DMS79 treated with DMSO at 0.1 percent for 48 hours (cell line): ENCODE data around the gene BPIFA2.
"Not testable (repeated sequence)": the region's sequence is repeated elsewhere in the genome, so short reads cannot be mapped to it uniquely, and the experiment has no call there.

Experiments
- DNase-seq: peaks from one replicate; lab custom pipeline; 2025; lab: John Stamatoyannopoulos, UW

BPIFA2 gene

DNA sequence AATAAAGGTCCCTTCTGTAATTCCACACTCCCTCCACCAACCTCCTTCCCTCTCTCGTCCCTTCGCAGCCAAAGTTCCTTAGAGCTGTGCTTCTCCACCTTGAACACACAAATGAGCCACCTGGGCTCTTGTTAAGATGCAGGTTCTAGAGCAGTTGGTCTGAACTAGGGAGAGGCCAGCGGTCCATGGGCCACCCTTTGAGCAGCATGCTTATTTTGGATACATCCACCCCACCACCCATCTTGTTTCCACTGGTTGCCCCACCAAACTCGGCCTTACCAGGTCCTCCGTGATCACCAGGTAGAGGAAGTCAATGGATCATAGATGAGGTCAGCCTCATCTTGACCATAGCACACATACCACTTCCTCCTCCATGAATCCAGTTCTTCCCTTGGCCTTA, 7.3 kb upstream of the BPIFA2 start:
- no peak for DNase-seq

- DNase-seq: no peak
Observed at GRCh38 chr20:33162313-33162712, 5.6 kb upstream of the BPIFA2 start.

- DNase-seq: no peak
Observed at GRCh38 chr20:33162753-33163152, 5.2 kb upstream of the BPIFA2 start.

DNA sequence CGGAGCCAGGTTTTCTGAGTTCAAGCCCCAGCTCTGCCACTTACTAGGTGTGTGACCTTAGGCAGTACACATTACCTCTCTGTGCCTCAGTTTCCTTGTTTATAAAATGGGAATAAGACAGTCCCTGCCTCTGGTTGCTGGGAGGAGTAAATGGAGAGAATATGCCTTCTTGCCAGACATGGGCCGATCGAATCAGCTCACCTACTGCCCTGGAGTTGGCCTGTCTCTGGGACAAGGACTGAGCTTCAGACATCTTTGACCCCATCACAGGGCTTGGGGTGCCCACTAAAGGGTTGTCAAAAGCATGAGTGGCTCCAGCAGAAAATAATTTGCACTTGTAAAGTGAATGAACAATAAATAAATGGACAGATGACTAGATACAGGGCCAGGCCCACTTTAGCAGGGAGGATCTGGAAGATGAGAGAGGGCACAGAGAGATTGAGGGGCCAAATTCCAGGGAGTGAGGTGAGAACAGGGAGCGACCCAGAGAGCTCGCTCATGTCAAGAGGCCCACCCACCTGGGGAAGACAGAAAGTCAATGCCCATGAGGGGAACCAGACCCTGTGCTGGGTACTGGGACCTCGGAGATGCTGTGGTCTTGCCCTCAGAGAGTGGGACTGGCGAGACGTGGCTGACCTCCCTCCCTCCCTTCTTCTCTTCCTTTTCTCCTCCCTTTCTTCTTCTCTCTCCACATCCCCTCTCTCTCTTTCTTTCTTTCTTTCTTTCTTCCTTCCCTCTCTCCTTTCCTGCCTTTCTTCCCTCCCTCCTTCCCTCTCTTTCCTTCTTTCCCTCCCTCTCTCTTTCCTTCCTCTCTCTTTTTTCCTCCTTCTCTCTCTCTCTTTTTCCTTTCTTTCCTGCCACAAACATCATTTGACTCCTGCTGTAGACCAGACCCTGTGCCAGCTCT, 3.9 kb upstream of the BPIFA2 start:
- DNase-seq: no peak

GRCh38 chr20:33164763-33165095, 3.2 kb upstream of the BPIFA2 start:
- no peak for DNase-seq

DNA sequence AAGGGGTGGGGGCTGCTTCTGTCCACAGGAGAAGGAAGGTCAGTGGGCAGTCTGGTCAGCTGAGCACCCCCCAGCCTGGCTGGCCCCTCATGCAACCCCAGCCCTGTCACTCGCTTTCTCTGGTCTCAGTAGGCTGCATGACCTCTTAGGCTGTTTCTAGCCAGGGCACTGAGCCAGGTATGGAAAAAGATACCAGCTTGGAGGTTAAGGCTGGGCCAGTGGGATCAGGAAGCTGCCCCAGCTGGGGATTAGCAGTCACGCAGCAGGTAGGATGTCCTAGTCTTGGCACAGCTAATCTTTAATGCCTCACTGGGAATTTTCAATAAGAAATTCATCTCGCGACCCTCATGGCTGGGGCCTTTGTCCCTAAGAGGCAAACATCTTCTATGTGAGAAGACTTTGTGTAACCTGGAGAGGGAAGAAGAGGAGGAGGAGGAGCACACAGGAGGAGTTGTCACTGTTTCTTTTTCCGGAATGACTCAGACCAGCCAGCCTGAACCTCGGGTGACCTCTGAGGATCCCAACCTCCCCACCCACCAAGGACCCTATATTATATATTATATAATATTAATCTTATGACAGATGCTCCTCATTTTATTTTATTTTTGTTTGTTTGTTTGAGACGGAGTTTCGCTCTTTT, 2.4 kb upstream of the BPIFA2 start:
- peak; percentile 11 for DNase-seq

- no peak for DNase-seq
Observed at GRCh38 chr20:33166533-33167113, 1.3 kb upstream of the BPIFA2 start.

- DNase-seq: no peak
Observed at GRCh38 chr20:33169176-33169794, 1.3 kb downstream of the BPIFA2 start.

DNA sequence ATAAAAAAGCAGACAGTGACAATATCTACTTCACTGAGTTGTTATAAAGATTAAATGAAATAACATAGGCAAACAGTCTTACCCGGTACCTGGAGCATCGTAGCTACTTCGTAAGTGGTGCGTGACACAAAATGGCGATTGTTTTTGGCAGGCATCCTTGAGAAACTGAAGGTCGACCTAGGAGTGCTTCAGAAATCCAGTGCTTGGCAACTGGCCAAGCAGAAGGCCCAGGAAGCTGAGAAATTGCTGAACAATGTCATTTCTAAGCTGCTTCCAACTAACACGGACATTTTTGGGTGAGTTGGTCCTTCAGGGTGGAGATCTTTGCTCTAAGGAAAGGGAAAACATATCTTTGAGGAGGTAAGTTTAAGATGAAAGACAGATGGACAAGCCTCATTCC, 4.8 kb downstream of the BPIFA2 start:
- peak; percentile 80 for DNase-seq

DNA sequence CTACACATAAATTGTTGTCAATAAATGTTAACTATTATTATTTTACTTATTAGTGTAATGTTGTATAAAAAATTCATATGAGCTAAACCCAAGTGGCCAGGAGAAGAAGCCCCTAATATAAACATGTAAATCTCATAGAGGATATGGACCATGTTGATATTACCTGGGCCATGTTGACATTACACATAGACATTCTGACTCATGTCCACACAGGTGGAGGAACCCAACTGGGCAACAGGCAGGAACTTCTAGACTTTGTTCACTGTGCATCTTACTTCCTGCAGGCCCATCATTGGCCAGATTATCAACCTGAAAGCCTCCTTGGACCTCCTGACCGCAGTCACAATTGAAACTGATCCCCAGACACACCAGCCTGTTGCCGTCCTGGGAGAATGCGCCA, 7.2 kb downstream of the BPIFA2 start:
- DNase-seq: no peak

- DNase-seq: no peak
Observed at GRCh38 chr20:33176101-33176500, 8.1 kb downstream of the BPIFA2 start.

- peak; percentile 11 for DNase-seq
Observed at GRCh38 chr20:33177866-33178265, 9.9 kb downstream of the BPIFA2 start.

- no peak for DNase-seq
Observed at GRCh38 chr20:33178726-33179125, 10.8 kb downstream of the BPIFA2 start.

DNA sequence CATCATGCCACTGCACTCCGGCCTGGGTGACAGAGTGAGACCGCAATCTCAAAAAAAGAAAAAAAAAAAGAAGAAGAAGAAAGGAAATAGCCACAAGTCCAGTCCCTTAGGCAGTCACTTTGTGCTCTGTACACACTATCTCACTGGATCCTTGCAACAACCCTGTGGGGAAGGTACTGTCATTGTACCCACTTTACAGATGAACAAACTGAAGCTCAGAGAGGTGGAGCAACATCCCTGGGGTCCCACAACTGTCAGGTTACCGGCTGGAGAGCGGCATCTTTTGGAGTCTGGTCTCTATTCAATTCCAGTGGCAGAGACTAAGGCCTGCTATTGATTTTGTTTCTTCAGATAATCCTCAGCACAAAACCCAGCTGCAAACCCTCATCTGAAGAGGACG, 12.2 kb downstream of the BPIFA2 start:
- no peak for DNase-seq

DNA sequence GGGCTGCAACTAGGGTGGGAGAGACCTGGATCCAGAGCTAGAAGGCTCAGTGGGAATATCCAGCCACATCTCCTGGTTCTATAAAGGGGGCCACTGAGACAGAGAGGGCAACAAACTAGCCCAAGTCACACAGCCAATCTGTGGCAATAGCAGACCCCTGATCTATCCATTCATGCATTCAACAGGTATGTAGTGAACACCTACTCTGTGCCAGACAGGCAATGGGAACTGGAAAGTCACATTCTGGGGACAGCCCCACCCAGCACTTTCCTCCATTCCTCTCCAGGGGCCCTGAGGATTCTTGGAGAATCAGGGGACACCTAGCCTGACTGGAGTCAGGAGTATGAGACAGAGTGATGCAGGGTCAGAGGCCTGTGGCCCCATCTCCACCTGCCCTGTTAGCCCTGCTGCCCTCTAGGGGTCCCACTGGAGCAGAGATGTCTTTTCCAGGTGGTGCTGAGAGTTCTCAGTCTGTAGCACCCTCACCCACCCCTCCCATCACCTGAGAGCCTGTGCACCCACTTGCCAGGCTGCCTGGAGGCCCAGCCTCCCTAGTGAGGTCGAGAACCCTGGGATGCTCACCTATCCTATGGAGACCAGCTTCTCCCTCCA, 13.6 kb downstream of the BPIFA2 start:
- no peak for DNase-seq

DNA sequence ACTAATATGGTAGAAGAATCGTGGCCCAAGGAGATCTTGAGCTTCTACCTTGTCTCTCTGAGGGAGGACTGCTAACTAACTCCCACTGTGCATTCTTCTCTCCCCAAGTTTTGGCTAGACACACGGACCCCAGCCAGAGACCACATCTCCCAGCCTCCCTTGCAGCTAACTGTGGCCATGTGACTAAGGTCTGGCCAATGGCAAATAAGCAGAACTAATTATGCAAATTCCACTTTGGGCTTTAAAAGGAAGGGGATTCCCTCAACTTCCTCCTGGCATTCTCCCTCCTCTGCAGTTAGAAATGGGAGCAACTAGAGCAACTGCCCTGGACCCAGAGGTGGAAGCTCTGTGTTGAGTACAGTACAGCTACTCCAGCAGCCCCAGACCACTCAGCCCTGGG, 15.4 kb downstream of the BPIFA2 start:
- DNase-seq: no peak

DNA sequence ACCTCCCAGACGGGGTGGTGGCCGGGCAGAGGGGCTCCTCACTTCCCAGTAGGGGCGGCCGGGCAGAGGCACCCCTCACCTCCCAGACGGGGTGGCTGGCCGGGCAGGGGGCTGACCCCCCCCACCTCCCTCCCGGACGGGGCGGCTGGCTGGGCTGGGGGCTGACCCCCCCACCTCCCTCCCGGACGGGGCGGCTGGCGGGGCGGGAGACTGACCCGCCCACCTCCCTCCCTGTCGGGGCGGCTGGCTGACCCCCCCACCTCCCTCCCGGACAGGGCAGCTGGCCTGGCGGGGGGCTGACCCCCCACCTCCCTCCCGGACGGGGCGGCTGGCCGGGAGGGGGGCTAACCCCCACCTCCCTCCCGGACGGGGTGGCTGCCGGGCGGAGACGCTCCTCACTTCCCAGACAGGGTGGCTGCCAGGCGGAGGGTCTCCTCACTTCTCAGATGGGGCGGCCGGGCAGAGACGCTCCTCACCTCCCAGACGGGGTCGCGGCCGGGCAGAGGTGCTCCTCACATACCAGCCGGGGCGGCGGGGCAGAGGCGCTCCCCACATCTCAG, 17.2 kb downstream of the BPIFA2 start:
- DNase-seq: not testable (repeated sequence)

GRCh38 chr20:33187491-33187890, 19.5 kb downstream of the BPIFA2 start:
- no peak for DNase-seq

DNA sequence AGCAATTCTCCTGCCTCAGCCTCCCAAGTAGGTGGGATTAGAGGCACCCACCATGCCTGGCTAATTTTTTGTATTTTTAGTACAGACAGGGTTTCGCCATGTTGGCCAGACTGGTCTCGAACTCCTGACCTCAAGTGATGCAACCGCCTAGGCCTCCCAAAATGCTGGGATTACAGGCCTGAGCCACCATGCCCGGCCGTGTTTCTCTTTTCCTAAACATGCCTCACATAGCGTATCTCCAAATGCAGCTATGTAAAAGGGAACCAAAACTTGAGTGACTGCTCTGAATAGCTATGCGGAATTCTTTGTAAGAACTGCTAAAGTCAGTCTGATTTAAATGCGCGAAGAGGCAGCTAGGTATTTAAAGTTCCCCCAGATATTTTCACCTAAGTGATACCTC, 20.5 kb downstream of the BPIFA2 start:
- no peak for DNase-seq

GRCh38 chr20:33191484-33191883, 23.5 kb downstream of the BPIFA2 start:
- DNase-seq: no peak

DNA sequence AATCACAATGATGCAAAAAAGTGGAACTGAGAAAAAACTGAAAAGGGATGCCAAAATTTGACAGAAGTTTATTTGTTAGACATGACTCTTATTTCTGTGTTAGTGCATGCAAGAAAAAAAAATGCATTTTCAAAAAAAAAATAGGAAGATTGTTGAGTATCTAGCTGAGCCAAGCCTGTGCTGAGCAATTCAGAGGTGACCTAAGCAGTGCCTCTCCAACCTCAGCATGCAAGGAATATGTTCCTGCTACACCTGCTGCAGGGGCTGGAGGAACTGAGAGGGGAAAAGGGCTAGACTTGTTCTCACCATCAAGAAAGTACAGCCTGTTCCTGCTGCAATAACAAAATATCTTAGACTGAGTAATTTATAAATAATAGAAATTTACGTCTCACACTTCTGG, 24.0 kb downstream of the BPIFA2 start:
- no peak for DNase-seq

DNA sequence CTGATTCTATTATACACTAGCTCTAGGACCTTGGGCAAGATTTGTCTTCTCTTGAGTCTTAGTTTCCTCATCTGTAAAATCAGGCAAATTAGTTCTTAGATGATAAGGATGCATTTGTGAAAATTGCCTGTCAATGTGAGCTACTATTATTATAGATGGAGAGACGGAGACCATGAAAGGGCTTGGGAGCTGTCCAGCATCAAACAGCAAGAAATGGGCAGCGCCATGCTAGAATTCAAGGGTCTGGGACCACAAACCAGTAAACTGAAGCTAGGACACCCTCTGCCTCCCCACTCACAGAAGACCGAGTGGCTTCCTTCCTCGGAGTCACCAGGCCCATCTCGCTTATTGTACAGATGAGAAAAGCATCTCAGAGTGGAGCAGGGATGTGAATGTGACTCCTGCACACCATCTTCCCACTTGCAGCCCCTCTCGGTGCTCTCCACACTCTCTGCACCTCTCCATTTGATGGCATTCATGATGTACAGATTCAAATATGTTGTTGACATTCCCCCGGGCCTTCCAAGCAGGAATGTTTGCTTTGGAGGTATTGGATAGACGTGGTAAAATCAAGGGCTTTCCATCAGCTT, 25.0 kb downstream of the BPIFA2 start:
- no peak for DNase-seq
